H9 (cell line): ENCODE results near the gene FCRLA. TPM values are rescaled to one million over a fixed set of nuclear protein-coding genes. Genes with fewer than 3 reads are reported as not detected.

Experiments
- DNase-seq: peaks from one replicate; pipeline ENCODE4 v3.0.0-alpha.2; 2017
- H2AFZ ChIP-seq: one replicate; pipeline ENCODE4 v1.6.1; 2013; ENCODE audit warnings: mild to moderate bottlenecking, low read length, control low read depth, moderate library complexity
- H2AK5ac ChIP-seq: 2 replicates; pipeline ENCODE4 v1.6.1; 2013; ENCODE audit warnings: low read length, control low read depth, mixed read lengths; ENCODE audit not compliant: insufficient read length
- H2BK120ac ChIP-seq: one replicate; pipeline ENCODE4 v1.6.1; 2013; ENCODE audit warnings: low read depth, mild to moderate bottlenecking, low read length, control low read depth, inconsistent platforms; ENCODE audit not compliant: poor library complexity, severe bottlenecking
- H2BK12ac ChIP-seq: 2 replicates; pipeline ENCODE4 v1.6.1; 2013; ENCODE audit warnings: low read length, control low read depth, mixed read lengths, low read depth; ENCODE audit not compliant: insufficient read length
- H2BK15ac ChIP-seq: 2 replicates; pipeline ENCODE4 v1.6.1; 2013; ENCODE audit warnings: low read depth, low read length, control low read depth
- H2BK20ac ChIP-seq: one replicate; pipeline ENCODE4 v1.6.1; 2013; ENCODE audit warnings: low read depth, mild to moderate bottlenecking, low read length, control low read depth, inconsistent platforms; ENCODE audit not compliant: poor library complexity, severe bottlenecking
- H2BK5ac ChIP-seq: 2 replicates; pipeline ENCODE4 v1.6.1; 2013; ENCODE audit warnings: low read length, control low read depth, mixed read lengths; ENCODE audit not compliant: insufficient read length
- H3K14ac ChIP-seq: 2 replicates; pipeline ENCODE4 v1.6.1; 2013; ENCODE audit warnings: low read length, control low read depth; ENCODE audit not compliant: insufficient read depth
- H3K18ac ChIP-seq: 2 replicates; pipeline ENCODE4 v1.6.1; 2013; ENCODE audit warnings: low read depth, mild to moderate bottlenecking, mixed read lengths, low read length, control low read depth; ENCODE audit not compliant: insufficient read length
- H3K23ac ChIP-seq: 2 replicates; pipeline ENCODE4 v1.6.1; 2013; ENCODE audit warnings: low read length, control low read depth, mixed read lengths, low read depth; ENCODE audit not compliant: insufficient read length
- H3K23me2 ChIP-seq: 2 replicates; pipeline ENCODE4 v1.6.1; 2013; ENCODE audit warnings: low read depth, mild to moderate bottlenecking, mixed read lengths, low read length, control low read depth; ENCODE audit not compliant: insufficient read length, poor library complexity, severe bottlenecking
- H3K27ac ChIP-seq: 2 replicates; pipeline ENCODE4 v1.5.1; 2013; ENCODE audit warnings: low read length, control low read depth, mixed read lengths, low read depth; ENCODE audit not compliant: insufficient read length
- H3K27me3 ChIP-seq: 2 replicates; pipeline ENCODE4 v1.6.1; 2013; ENCODE audit warnings: low read length, control low read depth, inconsistent platforms; ENCODE audit not compliant: insufficient read depth
- H3K4ac ChIP-seq: 2 replicates; pipeline ENCODE4 v1.6.1; 2013; ENCODE audit warnings: low read depth, mild to moderate bottlenecking, control low read depth, inconsistent platforms, low read length, moderate library complexity
- H3K4me1 ChIP-seq: 2 replicates; pipeline ENCODE4 v1.6.1; 2013; ENCODE audit warnings: low read length, control low read depth, inconsistent platforms; ENCODE audit not compliant: insufficient read depth
- H3K4me2 ChIP-seq: 2 replicates; pipeline ENCODE4 v1.6.1; 2013; ENCODE audit warnings: low read length, control low read depth, mixed read lengths; ENCODE audit not compliant: insufficient read length, insufficient read depth
- H3K56ac ChIP-seq: 2 replicates; pipeline ENCODE4 v1.6.1; 2013; ENCODE audit warnings: low read depth, mild to moderate bottlenecking, mixed read lengths, low read length, control low read depth; ENCODE audit not compliant: insufficient read length
- H3K79me1 ChIP-seq: 2 replicates; pipeline ENCODE4 v1.6.1; 2013; ENCODE audit warnings: low read depth, mild to moderate bottlenecking, moderate library complexity, low read length, control low read depth, inconsistent platforms; ENCODE audit not compliant: insufficient read depth, poor library complexity, severe bottlenecking
- H3K79me2 ChIP-seq: 2 replicates; pipeline ENCODE4 v1.6.1; 2013; ENCODE audit warnings: low read length, control low read depth, inconsistent platforms; ENCODE audit not compliant: insufficient read depth
- H3K9ac ChIP-seq: 2 replicates; pipeline ENCODE4 v1.6.1; 2013; ENCODE audit warnings: low read length, control low read depth, mixed read lengths; ENCODE audit not compliant: insufficient read length; ENCODE audit errors: extremely low read depth
- H3K9me3 ChIP-seq: one replicate; pipeline ENCODE4 v1.6.1; 2013; ENCODE audit warnings: low read depth, low read length, inconsistent platforms; ENCODE audit not compliant: control insufficient read depth
- H3T11ph ChIP-seq: one replicate; pipeline ENCODE4 v1.6.1; 2013; ENCODE audit warnings: mild to moderate bottlenecking, low read length, control low read depth, inconsistent platforms
- H4K20me1 ChIP-seq: one replicate; pipeline ENCODE4 v1.6.1; 2013; ENCODE audit not compliant: control insufficient read depth, insufficient read length, insufficient read depth
- H4K5ac ChIP-seq: 2 replicates; pipeline ENCODE4 v1.6.1; 2013; ENCODE audit warnings: low read depth, mild to moderate bottlenecking, mixed read lengths, low read length, control low read depth; ENCODE audit not compliant: insufficient read length
- H4K8ac ChIP-seq: replicated peaks from 2 replicates; pipeline ENCODE4 v1.6.1; 2013; ENCODE audit warnings: low read length, control low read depth, mixed read lengths, low read depth; ENCODE audit not compliant: insufficient read length
- H4K91ac ChIP-seq: 2 replicates; pipeline ENCODE4 v1.6.1; 2013; ENCODE audit warnings: low read depth, mild to moderate bottlenecking, moderate library complexity, mixed read lengths, low read length, control low read depth; ENCODE audit not compliant: insufficient read length
- H3K27ac Mint-ChIP-seq, 3 experiments: 2 replicates in 2 of 3; 3 replicates in 1 of 3; pipeline ENCODE4 v1.8.0; 2020 to 2021; ENCODE audit warnings: mixed read lengths in 3 of 3, mild to moderate bottlenecking in 1 of 3, moderate library complexity in 1 of 3
- H3K27me3 Mint-ChIP-seq: 2 replicates; pipeline ENCODE4 v1.8.0; 2021; ENCODE audit warnings: low read depth, mild to moderate bottlenecking, moderate library complexity, mixed read lengths
- H3K36me3 Mint-ChIP-seq, 3 experiments: 2 replicates in 2 of 3; 3 replicates in 1 of 3; pipeline ENCODE4 v1.8.0; 2020 to 2021; ENCODE audit warnings: low read depth in 3 of 3, mixed read lengths in 3 of 3; ENCODE audit not compliant: insufficient read depth in 1 of 3
- H3K4me1 Mint-ChIP-seq, 2 experiments: 2 replicates each; pipeline ENCODE4 v1.8.0; 2020; ENCODE audit warnings: mixed read lengths in 2 of 2
- H3K4me3 Mint-ChIP-seq, 2 experiments: 2 replicates in 1 of 2; 3 replicates in 1 of 2; pipeline ENCODE4 v1.8.0; 2020 to 2021; ENCODE audit warnings: mild to moderate bottlenecking in 2 of 2, mixed read lengths in 2 of 2, moderate library complexity in 1 of 2
- H3K9me3 Mint-ChIP-seq, 2 experiments: 2 replicates in 1 of 2; 3 replicates in 1 of 2; pipeline ENCODE4 v1.8.0; 2020; ENCODE audit warnings: mild to moderate bottlenecking in 2 of 2, mixed read lengths in 2 of 2, moderate library complexity in 1 of 2
- WGBS: extraction: QIAGEN DNeasy Blood & Tissue Kit; methylation state at CpG from one replicate; pipeline ENCODE4 v1.1.7; 2013; ENCODE audit warnings: missing lambda C conversion rate, low lambda C conversion rate, mixed read lengths; ENCODE audit not compliant: insufficient read length; ENCODE audit errors: extremely low coverage; 5-methylcytosine and 5-hydroxymethylcytosine counted together
- total RNA-seq: library from RNA; stranded (reverse); gene quantifications from 2 replicates; pipeline ENCODE4 v1.2.1, GENCODE V29; 2021
- TF ChIP-seq, protein P1 (sequence below): fragments of 200-600 bp; sonication (generic); conservative IDR thresholded peaks from 3 replicates; pipeline ENCODE4 v1.8.0; 2021; ENCODE audit warnings: antibody characterized with exemption, mild to moderate bottlenecking

The FCRLA gene
- total RNA-seq, 1 experiment from 2014 or later = not detected

DNA sequence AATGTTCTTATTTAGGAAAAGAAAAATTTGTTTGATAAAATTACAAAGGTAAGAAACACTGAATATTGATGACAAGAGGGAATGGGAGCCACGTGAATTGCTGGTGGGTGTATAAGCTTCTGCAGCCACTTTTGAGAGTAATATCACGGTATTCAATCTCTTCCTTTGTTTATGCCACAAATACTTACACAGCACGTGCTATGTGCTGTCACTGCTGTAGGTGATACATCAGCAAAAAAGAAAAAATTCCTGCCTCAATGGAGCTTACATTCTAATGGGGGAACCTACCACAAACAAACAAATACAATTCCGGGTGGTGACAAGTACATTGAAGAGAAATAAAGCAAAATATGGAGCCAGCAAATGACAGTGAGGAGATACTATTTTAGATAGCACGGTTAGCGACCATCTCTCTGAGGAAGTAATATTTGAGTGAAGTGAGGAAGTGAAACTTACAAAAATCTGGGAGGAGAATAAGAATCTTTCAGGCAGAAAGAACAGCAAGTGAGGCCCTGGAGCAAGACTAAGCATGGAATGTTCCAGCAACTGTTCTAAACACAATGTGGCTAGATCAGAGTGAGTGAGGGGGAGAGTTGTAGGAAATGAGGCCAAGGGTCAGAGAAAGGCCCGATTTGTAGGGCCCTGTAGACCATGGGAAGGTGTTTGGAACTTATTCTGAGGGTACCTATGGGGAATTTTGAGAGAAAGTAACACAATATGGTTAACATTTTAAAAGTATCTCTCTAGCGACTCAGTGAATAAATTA lies 11.7 kb downstream of the FCRLA start:
- H2BK5ac ChIP-seq = no peak overlapping the region
- no peak overlapping the region for H3K9ac ChIP-seq
- H3K23me2 ChIP-seq = no peaks in the 10 kb centered on the region
- no peak overlapping the region for H3K14ac ChIP-seq
- no peak overlapping the region for H3K23ac ChIP-seq
- H3K27ac ChIP-seq = no peak overlapping the region
- no CpG with 5 or more reads among the region's 8 CpGs for WGBS
- H4K8ac ChIP-seq = no peak overlapping the region
- H4K91ac ChIP-seq = no peak overlapping the region
- no peak overlapping the region for H2BK12ac ChIP-seq
- no peak for DNase-seq
- H3K9me3 Mint-ChIP-seq = no peaks in the 10 kb centered on the region; a peak in 1 of 5 replicates
- no peak overlapping the region for H2AK5ac ChIP-seq
- no peaks in the 10 kb centered on the region for H3K9me3 ChIP-seq
- no peaks in the 10 kb centered on the region for H4K20me1 ChIP-seq
- H2BK120ac ChIP-seq = no peak overlapping the region
- no peak overlapping the region for H4K5ac ChIP-seq
- no peaks in the 10 kb centered on the region for H3K4me1 ChIP-seq
- TF ChIP-seq, protein P1, sequence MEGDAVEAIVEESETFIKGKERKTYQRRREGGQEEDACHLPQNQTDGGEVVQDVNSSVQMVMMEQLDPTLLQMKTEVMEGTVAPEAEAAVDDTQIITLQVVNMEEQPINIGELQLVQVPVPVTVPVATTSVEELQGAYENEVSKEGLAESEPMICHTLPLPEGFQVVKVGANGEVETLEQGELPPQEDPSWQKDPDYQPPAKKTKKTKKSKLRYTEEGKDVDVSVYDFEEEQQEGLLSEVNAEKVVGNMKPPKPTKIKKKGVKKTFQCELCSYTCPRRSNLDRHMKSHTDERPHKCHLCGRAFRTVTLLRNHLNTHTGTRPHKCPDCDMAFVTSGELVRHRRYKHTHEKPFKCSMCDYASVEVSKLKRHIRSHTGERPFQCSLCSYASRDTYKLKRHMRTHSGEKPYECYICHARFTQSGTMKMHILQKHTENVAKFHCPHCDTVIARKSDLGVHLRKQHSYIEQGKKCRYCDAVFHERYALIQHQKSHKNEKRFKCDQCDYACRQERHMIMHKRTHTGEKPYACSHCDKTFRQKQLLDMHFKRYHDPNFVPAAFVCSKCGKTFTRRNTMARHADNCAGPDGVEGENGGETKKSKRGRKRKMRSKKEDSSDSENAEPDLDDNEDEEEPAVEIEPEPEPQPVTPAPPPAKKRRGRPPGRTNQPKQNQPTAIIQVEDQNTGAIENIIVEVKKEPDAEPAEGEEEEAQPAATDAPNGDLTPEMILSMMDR = no peak
- no peak overlapping the region for H3K18ac ChIP-seq
- no peak overlapping the region for H3K4me3 Mint-ChIP-seq
- H2BK15ac ChIP-seq = no peak overlapping the region
- peaks cover 40% of the 10 kb centered on the region for H3K27me3 Mint-ChIP-seq
- no peak overlapping the region for H2AFZ ChIP-seq
- H3K27ac Mint-ChIP-seq = no peak overlapping the region
- H3K4me1 Mint-ChIP-seq = no peaks in the 10 kb centered on the region; a peak in 1 of 4 replicates
- no peak overlapping the region for H3K4ac ChIP-seq
- H3K56ac ChIP-seq = no peak overlapping the region
- H3T11ph ChIP-seq = no peak overlapping the region
- no peaks in the 10 kb centered on the region for H3K79me1 ChIP-seq
- H2BK20ac ChIP-seq = no peak overlapping the region
- no peaks in the 10 kb centered on the region; the same call in 1 of the 2 replicates for H3K27me3 ChIP-seq
- H3K36me3 Mint-ChIP-seq = no peaks in the 10 kb centered on the region
- no peaks in the 10 kb centered on the region for H3K79me2 ChIP-seq
- H3K4me2 ChIP-seq = no peak overlapping the region
